Effector CD8-positive, alpha-beta T cell (primary cell): ENCODE data around the gene ADAMTS2.
"Not testable (repeated sequence)": the region's sequence is repeated elsewhere in the genome, so short reads cannot be mapped to it uniquely, and the experiment has no call there.

ENCODE experiments used
- DNase-seq: peaks from one replicate; lab custom pipeline; 2025; lab: John Stamatoyannopoulos, UW

ADAMTS2 gene

GRCh38 chr5:179296150-179296821 is 49.0 kb downstream of the ADAMTS2 start:
- DNase-seq, result no peak

- no peak for DNase-seq
These were observed 49.5 kb downstream of the ADAMTS2 start for GRCh38 chr5:179295778-179296149.

GRCh38 chr5:179294891-179295777 is 50.1 kb downstream of the ADAMTS2 start:
- DNase-seq, result no peak

- DNase-seq, result no peak
These were observed 51.0 kb downstream of the ADAMTS2 start for GRCh38 chr5:179294131-179294780.

GRCh38 chr5:179292681-179293635 is 52.3 kb downstream of the ADAMTS2 start:
- no peak for DNase-seq

GRCh38 chr5:179292202-179292601 is 53.1 kb downstream of the ADAMTS2 start:
- no peak for DNase-seq

- no peak for DNase-seq
These were observed 54.4 kb downstream of the ADAMTS2 start for GRCh38 chr5:179290681-179291540.

- DNase-seq, result no peak
These were observed 55.4 kb downstream of the ADAMTS2 start for GRCh38 chr5:179289756-179290385.

- DNase-seq, result no peak
These were observed 56.5 kb downstream of the ADAMTS2 start for GRCh38 chr5:179288809-179289185.

- no peak for DNase-seq
These were observed 57.0 kb downstream of the ADAMTS2 start for GRCh38 chr5:179288101-179288808.

- no peak for DNase-seq
These were observed 57.6 kb downstream of the ADAMTS2 start for GRCh38 chr5:179287631-179288030.

GRCh38 chr5:179287071-179287470 is 58.2 kb downstream of the ADAMTS2 start:
- DNase-seq, result no peak

- DNase-seq, result not testable (repeated sequence)
These were observed 59.5 kb downstream of the ADAMTS2 start for GRCh38 chr5:179285776-179286162.

- no peak for DNase-seq
These were observed 60.3 kb downstream of the ADAMTS2 start for GRCh38 chr5:179284751-179285631.

- DNase-seq, result not testable (repeated sequence)
These were observed 61.4 kb downstream of the ADAMTS2 start for GRCh38 chr5:179283908-179284307.

- DNase-seq, result no peak
These were observed 63.6 kb downstream of the ADAMTS2 start for GRCh38 chr5:179281694-179282093.

GRCh38 chr5:179280095-179280490 is 65.2 kb downstream of the ADAMTS2 start:
- DNase-seq, result no peak

GRCh38 chr5:179279347-179280094 is 65.7 kb downstream of the ADAMTS2 start:
- DNase-seq, result no peak
